PFSK-1 (cell line): ENCODE results near the gene MARK3.

Experiments used
- FOXP2 ChIP-seq: optimal IDR thresholded peaks from 2 replicates; pipeline ENCODE3; 2011; ENCODE audit warnings: borderline replicate concordance, control low read depth, inconsistent platforms; ENCODE audit not compliant: insufficient read depth; ENCODE audit errors: extremely low read length, extremely low read depth
- POLR2AphosphoS5 ChIP-seq: IDR thresholded peaks from 2 replicates; pipeline ENCODE4 v1.6.1; 2012; ENCODE audit warnings: low read depth, mild to moderate bottlenecking, control low read depth, low read length, moderate library complexity
- REST ChIP-seq, 2 experiments: IDR thresholded peaks; 2 replicates each; pipeline versions ENCODE4 v1.6.1 to v1.8.0; 2011 to 2012; ENCODE audit warnings: low read depth in 2 of 2, low read length in 2 of 2, control low read depth in 1 of 2, inconsistent platforms in 1 of 2, mild to moderate bottlenecking in 1 of 2, moderate library complexity in 1 of 2; ENCODE audit not compliant: insufficient read depth in 1 of 2
- SIN3A ChIP-seq: IDR thresholded peaks from 2 replicates; pipeline ENCODE4 v1.6.1; 2012; ENCODE audit warnings: mild to moderate bottlenecking, low read length, moderate library complexity, borderline replicate concordance; ENCODE audit not compliant: insufficient read depth
- TAF1 ChIP-seq: IDR thresholded peaks from 2 replicates; pipeline ENCODE4 v1.6.1; 2012; ENCODE audit warnings: low read length, control low read depth, borderline replicate concordance; ENCODE audit not compliant: insufficient read depth

The MARK3 gene

GRCh38 chr14:103474893-103475292 is 89.7 kb downstream of the MARK3 start:
- no peak for TF ChIP-seq FOXP2
- no peak for TF ChIP-seq TAF1
- no peak for TF ChIP-seq REST (IDR thresholded peaks at IDR 0.05; ENCODE audit: insufficient read depth in 1 of 2, low read depth in 2 of 2, low read length in 2 of 2)
- no peak for TF ChIP-seq POLR2AphosphoS5
- TF ChIP-seq SIN3A = no peak

GRCh38 chr14:103476065-103476464 is 90.8 kb downstream of the MARK3 start:
- TF ChIP-seq TAF1 (no peak), SIN3A (no peak), POLR2AphosphoS5 (no peak), FOXP2 (no peak), REST (IDR thresholded peaks at IDR 0.05; ENCODE audit: insufficient read depth in 1 of 2, low read depth in 2 of 2, low read length in 2 of 2) (no peak)

GRCh38 chr14:103476631-103477030 is 91.4 kb downstream of the MARK3 start:
- TF ChIP-seq TAF1 (no peak), REST (IDR thresholded peaks at IDR 0.05; ENCODE audit: insufficient read depth in 1 of 2, low read depth in 2 of 2, low read length in 2 of 2) (no peak), FOXP2 (no peak), SIN3A (no peak), POLR2AphosphoS5 (no peak)

- TF ChIP-seq FOXP2 = no peak
- TF ChIP-seq SIN3A = no peak
- no peak for TF ChIP-seq TAF1
- TF ChIP-seq POLR2AphosphoS5 = no peak
- TF ChIP-seq REST (IDR thresholded peaks at IDR 0.05; ENCODE audit: insufficient read depth in 1 of 2, low read depth in 2 of 2, low read length in 2 of 2) = no peak
Observed at GRCh38 chr14:103480595-103480994, 95.4 kb downstream of the MARK3 start.

GRCh38 chr14:103483600-103483999 is 98.4 kb downstream of the MARK3 start:
- TF ChIP-seq REST (IDR thresholded peaks at IDR 0.05; ENCODE audit: insufficient read depth in 1 of 2, low read depth in 2 of 2, low read length in 2 of 2) = no peak
- TF ChIP-seq TAF1 = no peak
- no peak for TF ChIP-seq SIN3A
- no peak for TF ChIP-seq POLR2AphosphoS5
- TF ChIP-seq FOXP2 = no peak
